ENCODE data around the gene TMEM229B. TPM values are rescaled to one million over a fixed set of nuclear protein-coding genes. Genes with fewer than 3 reads are reported as not detected.

Gene TMEM229B
- total RNA-seq, 2 donors from 2014 or later = 6.9 to 11.3 TPM

- H3K36me3 ChIP-seq = no peaks in the 10 kb centered on the region
- TF ChIP-seq, protein P1, sequence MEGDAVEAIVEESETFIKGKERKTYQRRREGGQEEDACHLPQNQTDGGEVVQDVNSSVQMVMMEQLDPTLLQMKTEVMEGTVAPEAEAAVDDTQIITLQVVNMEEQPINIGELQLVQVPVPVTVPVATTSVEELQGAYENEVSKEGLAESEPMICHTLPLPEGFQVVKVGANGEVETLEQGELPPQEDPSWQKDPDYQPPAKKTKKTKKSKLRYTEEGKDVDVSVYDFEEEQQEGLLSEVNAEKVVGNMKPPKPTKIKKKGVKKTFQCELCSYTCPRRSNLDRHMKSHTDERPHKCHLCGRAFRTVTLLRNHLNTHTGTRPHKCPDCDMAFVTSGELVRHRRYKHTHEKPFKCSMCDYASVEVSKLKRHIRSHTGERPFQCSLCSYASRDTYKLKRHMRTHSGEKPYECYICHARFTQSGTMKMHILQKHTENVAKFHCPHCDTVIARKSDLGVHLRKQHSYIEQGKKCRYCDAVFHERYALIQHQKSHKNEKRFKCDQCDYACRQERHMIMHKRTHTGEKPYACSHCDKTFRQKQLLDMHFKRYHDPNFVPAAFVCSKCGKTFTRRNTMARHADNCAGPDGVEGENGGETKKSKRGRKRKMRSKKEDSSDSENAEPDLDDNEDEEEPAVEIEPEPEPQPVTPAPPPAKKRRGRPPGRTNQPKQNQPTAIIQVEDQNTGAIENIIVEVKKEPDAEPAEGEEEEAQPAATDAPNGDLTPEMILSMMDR (IDR thresholded peaks at IDR 0.05) = no peak
- H3K9ac ChIP-seq (ENCODE audit: low read depth in 2 of 2, low read length in 2 of 2) = no peak overlapping the region
- no peak overlapping the region for H3K4me3 ChIP-seq
- DNase-seq = no peak
- intact Hi-C loops (cut with DNase I) = loop anchor here (10.0 kb wide), 1 partner anchor 93 kb away; no protein-coding TSS in a partner anchor
- no peak overlapping the region for H3K27ac ChIP-seq
- H3K4me1 ChIP-seq = peaks cover 9% of the 10 kb centered on the region
- H3K9me3 ChIP-seq = no peaks in the 10 kb centered on the region
- no peaks in the 10 kb centered on the region for H3K27me3 ChIP-seq
Observed at GRCh38 chr14:67432050-67432564, 56.4 kb downstream of the TMEM229B start.

DNA sequence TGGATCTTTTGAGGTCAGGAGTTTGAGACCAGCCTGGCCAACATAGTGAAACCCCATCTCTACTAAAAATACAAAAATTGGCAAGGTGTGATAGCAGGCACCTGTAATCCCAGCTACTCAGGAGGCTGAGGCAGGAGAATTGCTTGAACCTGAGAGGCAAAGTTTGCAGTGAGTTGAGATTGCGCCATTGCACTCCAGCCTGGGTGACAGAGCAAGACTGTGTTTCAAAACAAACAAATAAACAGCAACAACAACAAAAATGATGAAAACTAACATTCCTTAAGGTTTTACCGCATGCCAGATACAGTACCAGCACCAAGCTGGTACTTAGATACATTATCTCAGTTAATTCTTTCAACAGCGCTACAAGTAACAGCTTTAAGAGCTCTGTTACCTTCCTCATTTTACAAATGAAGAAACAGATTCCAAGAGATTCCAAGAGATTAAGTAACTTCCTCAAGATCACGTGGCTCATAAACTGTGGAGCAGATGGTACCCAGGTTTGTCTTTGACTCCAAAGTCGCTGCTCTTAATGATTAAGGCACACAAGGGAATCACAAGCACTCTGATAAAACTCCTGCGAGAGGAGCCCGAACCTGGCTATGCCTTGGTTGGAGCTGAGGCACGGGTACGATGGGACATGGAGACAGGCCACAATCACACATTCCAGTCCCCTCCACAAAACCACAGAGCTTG lies 58.9 kb downstream of the TMEM229B start:
- intact Hi-C loops (cut with DNase I) = loop anchor here (5.0 to 10.0 kb wide), 4 partner anchors 95 to 275 kb away; partner anchors contain the start of gene RDH12
- Histone ChIP-seq H3K4me1 (peaks cover 9% of the 10 kb centered on the region), H3K36me3 (no peaks in the 10 kb centered on the region), H3K27ac (no peak overlapping the region), H3K4me3 (no peak overlapping the region), H3K9ac (ENCODE audit: low read depth in 2 of 2, low read length in 2 of 2) (no peak overlapping the region), H3K9me3 (no peaks in the 10 kb centered on the region), H3K27me3 (no peaks in the 10 kb centered on the region)
- TF ChIP-seq, protein P1 (IDR thresholded peaks at IDR 0.05) = no peak
- DNase-seq = no peak

DNA sequence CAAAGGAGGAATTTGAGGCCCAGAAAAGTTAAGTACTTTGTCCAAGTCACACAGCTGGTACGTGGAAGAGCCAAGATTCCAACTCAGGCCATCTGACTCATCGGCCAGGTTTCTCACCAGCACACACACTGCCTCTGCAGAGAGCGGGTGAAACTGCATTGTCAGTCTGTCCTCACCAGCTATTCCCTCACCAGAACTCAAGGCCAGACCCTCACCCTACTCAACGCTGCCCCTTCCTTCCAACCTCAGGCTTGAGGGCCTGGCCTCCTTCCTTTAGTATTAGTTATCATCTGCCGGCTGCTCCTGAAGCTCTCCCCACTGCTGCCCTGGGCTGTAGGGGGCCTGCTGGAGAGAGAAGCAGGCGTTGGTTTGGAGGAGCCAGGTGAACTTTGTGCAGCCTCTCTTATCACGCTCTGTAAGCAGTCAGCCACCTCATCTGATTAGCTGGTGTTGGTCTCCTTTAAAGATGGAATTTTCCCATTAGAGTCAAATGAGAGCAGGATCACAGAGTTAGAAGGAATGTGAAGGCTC lies 60.0 kb downstream of the TMEM229B start:
- Histone ChIP-seq H3K27ac (peak overlapping the region; percentile 59), H3K27me3 (no peaks in the 10 kb centered on the region), H3K36me3 (no peaks in the 10 kb centered on the region), H3K9me3 (no peaks in the 10 kb centered on the region), H3K4me3 (no peak overlapping the region), H3K4me1 (peaks cover 9% of the 10 kb centered on the region), H3K9ac (ENCODE audit: low read depth in 2 of 2, low read length in 2 of 2) (no peak overlapping the region)
- DNase-seq = no peak
- TF ChIP-seq, protein P1 (IDR thresholded peaks at IDR 0.05) = no peak
- intact Hi-C loops (cut with DNase I) = loop anchor here (5.0 to 10.0 kb wide), 3 partner anchors 144 to 276 kb away; partner anchors contain the start of gene RDH12

DNA sequence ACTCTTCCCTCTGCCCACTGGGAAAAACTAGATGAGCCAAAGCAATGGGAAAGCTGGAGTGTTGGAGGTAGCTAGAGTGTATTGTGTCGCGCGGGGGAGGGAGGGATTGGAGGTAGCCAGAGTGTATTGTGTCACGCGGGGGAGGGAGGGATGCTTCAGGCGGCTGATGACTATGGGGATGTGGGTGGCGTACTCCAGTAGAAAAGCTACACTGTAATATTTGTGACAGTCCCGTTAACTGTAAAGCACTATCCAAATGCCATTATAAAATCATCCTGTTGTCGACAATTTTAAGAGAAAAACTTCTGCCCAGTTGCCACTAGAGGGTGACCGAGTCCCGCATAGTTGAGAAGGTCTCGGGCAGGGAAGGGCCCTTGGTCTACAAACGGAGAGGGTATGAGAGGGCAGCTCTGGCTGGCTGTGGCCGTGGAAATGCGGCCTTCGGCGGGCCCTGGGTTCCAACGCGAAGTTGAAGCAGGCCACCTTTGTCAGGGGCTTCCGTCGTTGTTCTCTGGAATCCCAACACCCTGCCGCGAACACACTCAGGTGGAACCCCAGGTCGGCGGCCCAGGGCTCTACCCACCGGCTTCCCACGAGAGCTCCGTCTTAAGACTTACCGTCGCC lies 61.4 kb downstream of the TMEM229B start:
- no peaks in the 10 kb centered on the region for H3K36me3 ChIP-seq
- no peak overlapping the region for H3K4me3 ChIP-seq
- H3K9ac ChIP-seq (ENCODE audit: low read depth in 2 of 2, low read length in 2 of 2) = no peak overlapping the region
- intact Hi-C loops (cut with DNase I) = loop anchor here (5.0 to 10.0 kb wide), 3 partner anchors 145 to 278 kb away; partner anchors contain the start of gene RDH12
- no peak overlapping the region for H3K27ac ChIP-seq
- DNase-seq = peak; percentile 83
- H3K9me3 ChIP-seq = no peaks in the 10 kb centered on the region
- H3K27me3 ChIP-seq = no peaks in the 10 kb centered on the region
- TF ChIP-seq, protein P1 (IDR thresholded peaks at IDR 0.05) = peak; percentile 68
- H3K4me1 ChIP-seq = peaks cover 9% of the 10 kb centered on the region

- peaks cover 9% of the 10 kb centered on the region for H3K4me1 ChIP-seq
- intact Hi-C loops (cut with DNase I) = loop anchor here (5.0 to 10.0 kb wide), 3 partner anchors 146 to 279 kb away; partner anchors contain the start of gene RDH12
Observed at GRCh38 chr14:67426161-67426560, 62.4 kb downstream of the TMEM229B start.

More at GRCh38 chr14:67426161-67426560, 62.4 kb downstream of the TMEM229B start:
- H3K27me3 ChIP-seq = no peaks in the 10 kb centered on the region
- H3K36me3 ChIP-seq = no peaks in the 10 kb centered on the region
- TF ChIP-seq, protein P1 (IDR thresholded peaks at IDR 0.05) = no peak
- no peaks in the 10 kb centered on the region for H3K9me3 ChIP-seq
- no peak overlapping the region for H3K9ac ChIP-seq (ENCODE audit: low read depth in 2 of 2, low read length in 2 of 2)
- DNase-seq = no peak
- H3K4me3 ChIP-seq = no peak overlapping the region
- no peak overlapping the region for H3K27ac ChIP-seq

All from colonic mucosa (tissue), 4 donors.